Retina (tissue), 1 donor: Measurements from ENCODE around the gene MGRN1.

ENCODE experiments used
- DNase-seq: peaks from one replicate; pipeline ENCODE4 v3.0.0-alpha.2; 2016

MGRN1 gene

DNA sequence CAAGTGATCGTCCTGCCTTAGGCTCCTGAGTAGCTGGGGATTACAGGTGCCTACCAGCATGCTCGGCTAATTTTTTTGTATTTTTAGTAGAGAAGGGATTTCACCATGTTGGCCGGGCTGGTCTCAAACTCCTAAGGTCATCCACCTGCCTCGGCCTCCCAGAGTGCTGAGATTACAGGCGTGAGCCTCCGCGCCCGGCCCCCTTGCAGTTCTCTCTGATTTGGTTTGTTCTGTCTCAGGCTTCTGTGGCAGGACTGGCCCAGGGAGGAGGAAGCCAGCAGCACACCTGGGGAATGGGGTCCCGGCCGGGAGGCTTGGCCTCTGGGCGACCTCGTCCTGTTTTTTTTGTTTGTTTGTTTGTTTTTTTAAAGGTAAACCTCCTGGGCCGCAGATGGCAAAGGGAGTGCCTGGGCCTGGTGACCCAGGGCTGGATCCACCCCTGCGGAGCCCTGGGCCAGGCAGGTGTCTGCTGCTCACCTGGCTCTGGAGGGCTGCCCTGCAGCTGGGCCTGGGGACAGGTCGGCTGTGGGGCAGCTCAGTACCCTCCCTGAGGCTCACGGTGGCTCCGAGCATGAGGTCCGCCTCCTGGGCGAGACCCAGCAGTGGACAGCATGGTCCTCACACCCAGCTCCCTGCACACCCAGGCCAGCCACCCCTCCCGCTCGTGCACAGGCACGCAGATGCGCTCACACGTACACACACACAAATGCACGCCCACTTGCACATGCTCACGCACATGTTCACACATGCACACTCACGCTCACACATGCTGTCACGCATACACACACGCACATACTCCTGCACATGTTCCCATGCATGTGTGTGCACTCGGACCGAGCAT lies 65.5 kb downstream of the MGRN1 start:
- DNase-seq, result no peak

GRCh38 chr16:4690946-4691665 lies 66.5 kb downstream of the MGRN1 start:
- DNase-seq, result no peak

GRCh38 chr16:4691666-4692412 lies 67.2 kb downstream of the MGRN1 start:
- no peak for DNase-seq

- no peak for DNase-seq
Measured at GRCh38 chr16:4692460-4693295, 68.1 kb downstream of the MGRN1 start.

DNA sequence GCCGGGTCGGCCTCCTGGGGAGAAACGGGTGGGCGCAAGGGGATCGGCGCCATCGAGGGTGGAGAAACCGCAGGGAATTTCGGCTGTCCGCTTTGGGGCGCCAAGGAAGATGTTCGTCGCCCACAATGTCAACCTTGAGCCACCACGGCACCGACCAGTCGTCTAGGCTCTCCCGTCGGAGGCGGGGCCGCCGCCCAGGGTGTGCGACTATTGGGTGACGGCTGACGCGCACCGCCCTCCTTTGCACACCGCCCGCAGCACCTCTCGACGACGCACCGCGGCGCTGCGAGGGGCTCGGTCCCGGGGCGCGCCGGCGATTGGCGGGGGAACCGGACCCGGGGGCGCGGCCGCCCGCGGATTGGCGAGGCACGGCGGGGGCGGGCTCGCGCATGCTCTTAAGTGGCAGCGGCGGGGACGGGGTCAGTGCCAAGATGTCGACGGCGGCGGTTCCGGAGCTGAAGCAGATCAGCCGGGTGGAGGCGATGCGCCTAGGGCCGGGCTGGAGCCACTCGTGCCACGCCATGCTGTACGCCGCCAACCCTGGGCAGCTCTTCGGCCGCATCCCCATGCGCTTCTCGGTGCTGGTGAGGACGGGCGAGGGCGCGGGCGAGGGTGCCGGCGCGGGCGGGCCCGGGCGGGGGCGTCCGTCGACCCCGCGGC lies 68.8 kb downstream of the MGRN1 start, which contains the start of gene NUDT16L1:
Gene NUDT16L1 (plus strand): TSS at position 267 of the 660 bp plus-strand sequence. CDS start 165 bp downstream, at position 432.
- peak; percentile 95 for DNase-seq

- no peak for DNase-seq
Measured at GRCh38 chr16:4693956-4694641, 69.5 kb downstream of the MGRN1 start.

DNA sequence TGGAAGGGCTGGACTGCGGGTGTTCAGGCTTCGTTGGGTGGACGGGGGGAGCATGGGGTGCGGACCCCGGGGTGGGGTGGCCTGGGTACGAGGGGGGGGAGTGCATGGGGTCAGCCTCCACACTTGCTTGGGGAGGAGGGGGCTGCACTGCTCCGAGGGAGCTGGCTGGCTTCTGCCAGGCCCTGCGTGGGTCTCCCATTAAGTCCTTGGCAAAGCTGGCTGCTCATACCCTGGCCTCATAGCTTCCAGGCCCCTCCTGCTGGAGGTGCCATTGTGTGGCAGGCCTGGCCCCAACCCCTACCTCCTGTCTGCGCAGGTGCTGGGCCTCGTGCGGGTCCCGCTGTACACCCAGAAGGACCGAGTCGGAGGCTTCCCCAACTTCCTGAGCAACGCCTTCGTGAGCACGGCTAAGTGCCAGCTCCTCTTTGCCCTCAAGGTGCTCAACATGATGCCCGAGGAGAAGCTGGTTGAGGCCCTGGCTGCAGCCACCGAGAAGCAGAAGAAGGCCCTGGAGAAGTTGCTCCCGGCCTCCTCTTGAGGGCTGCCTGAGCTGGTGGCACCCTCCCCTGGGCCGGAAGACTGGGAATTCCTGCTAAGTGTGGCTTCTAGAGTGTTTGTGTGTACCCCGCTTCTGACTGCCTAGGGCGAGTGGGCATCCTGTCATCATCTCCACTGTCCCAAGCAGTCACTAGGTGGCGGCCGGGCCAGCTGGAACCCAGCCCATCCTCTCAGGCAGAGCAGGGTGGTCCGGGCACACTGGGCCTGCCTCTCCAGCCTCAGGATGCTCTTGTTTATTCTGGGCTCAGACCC lies 70.2 kb downstream of the MGRN1 start:
- DNase-seq, result no peak

DNA sequence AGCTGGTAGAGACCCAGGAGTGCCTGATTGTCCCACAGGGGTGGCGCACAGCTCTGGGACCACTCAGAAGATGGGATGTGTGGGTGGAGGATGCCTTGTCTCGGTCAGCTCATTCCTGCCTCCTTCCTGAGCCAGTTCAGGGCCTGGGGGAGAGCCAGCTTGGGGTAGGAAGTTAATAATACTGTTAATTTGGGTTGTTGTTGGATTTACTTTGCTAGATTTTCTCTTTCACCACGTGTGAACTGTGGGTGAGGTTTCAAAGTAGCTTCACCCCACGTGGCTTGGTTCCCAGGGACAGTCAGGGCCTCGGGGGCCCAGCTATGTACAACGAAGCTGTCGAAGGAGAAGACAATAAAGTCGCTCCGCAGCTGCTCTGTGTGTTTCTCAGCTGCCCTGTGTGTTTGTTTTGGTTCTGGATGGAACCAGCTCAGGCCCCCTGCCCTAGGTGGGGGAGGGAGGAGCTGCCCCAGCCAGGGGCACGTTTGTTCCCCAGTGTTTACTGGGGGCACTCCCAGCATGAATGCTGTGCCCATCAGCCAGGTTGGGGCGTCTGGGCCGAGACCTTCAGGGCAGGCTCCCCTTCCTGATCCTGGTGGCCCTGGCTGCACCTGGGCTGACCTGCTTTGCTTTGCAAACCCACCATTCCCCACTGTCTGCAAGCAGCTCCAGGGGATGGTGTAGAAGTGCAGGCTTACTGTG lies 71.0 kb downstream of the MGRN1 start:
- DNase-seq, result no peak

DNA sequence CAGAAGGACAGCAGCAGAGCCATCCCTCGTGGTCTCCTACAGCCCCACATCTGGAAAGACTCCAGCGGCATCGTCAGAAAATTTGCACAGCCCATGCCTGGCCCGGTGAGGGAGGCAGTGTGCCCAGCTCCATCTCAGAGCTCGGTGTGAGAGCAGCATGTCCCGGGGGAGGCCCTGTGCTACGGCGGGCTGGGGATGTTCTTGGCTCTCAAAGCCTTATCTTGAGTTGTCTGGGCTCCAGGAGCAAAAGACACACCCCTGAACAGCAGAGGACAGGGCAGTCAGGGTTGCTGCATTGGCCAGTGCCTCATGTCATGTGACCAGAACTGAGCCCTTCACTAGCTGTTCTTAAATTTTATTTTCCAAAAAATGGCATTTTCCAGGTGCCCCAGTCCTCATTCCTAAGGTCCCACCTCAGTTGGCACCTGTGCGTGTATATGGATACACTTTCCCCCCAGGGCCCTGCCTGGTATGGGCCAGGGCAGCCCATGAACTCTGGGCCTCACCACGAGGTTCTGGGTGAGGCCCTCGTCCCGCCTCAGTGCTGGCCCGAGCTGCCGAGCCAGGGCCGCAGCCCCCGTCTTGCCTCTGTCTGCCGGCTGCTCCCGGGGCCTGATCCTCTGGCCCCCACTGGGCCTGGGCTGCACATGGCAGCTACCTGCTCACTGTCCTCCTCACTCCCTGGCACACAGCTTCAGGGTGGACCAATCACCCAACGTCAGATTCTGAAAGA lies 71.7 kb downstream of the MGRN1 start:
- no peak for DNase-seq

DNA sequence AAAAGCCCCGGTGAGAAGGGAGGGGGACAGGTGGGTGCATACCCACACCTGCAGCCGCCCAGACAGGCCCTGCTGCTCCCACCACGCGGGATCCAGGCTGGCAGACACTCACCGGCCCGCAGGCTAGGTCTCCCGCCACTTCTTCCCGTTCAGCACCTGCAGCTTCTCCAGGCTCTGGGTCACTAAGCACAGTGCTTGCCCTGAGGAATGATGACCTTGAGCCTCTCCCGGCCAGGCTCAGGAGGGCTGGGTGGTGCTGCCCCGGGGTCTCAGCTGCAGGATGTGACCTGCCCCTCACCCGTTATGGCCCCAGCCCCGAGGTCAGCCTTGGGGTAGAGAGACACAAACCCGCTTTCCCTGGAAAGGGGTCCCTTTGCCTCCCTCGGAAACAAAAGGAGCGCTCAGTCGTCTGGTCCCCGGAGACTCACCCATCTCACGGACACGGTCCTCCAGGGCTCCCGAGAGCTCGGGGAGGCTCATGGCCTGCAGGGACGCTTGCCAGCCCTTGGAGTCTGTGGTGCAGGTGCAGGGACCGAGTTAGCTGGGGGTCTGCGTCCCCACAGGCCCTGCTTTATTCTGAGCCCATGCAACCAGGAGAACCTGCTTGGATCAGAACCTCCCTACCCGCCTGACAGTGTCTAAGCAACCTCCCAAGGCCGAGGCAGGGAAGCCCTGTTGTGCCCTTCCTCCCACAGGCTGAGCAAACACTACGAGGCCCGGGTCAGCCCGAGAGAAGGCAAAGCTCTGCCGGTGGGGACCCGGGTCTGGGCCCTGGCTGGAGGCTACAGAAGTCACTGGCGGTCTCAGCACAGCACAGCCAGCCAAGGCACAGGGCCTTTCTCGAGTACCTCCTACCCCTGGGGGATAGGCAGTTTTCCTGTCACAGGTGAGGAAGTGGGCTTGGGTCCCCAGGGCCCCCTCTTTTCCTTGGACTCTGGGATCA lies 72.5 kb downstream of the MGRN1 start:
- no peak for DNase-seq

DNA sequence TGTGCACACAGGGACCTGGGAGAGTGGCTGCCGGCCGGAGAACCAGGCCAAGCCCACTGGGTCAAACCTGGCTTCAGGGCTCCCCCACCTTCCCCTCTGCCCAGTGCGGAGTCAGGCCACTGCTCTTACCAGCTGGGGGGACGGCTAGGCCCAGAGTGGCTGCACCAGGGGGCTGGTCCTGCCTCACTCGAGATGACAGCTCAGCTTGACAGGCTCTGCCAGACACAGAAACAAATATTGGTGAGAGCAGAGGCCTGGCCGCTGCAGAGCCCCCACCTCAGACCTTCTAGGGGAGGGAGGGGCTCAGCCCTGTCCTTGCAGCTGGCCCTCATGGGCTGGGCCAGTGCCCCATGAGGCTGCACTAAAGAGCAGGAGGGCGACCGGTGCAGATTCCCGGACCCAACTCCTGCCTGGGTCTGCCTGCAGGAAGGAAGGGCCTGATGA lies 73.2 kb downstream of the MGRN1 start:
- no peak for DNase-seq

- DNase-seq, result no peak
Measured at GRCh38 chr16:4698321-4699045, 73.9 kb downstream of the MGRN1 start.

GRCh38 chr16:4699046-4699556 lies 74.5 kb downstream of the MGRN1 start:
- DNase-seq, result no peak

GRCh38 chr16:4700380-4700996 lies 75.9 kb downstream of the MGRN1 start:
- no peak for DNase-seq

- DNase-seq, result no peak
Measured at GRCh38 chr16:4700997-4701743, 76.5 kb downstream of the MGRN1 start.
